GM20431 (cell line): Measurements from ENCODE around the gene HOXC12.

ENCODE experiments used
- in situ Hi-C: fragments of 300-500 bp; cut with MseI, MboI; formaldehyde crosslinking; loops from one replicate; pipeline ENCODE4 v1.15.0; 2020; ENCODE audit warnings: low sequenced_read_pairs; ENCODE audit not compliant: unreplicated experiment

HOXC12 gene

DNA sequence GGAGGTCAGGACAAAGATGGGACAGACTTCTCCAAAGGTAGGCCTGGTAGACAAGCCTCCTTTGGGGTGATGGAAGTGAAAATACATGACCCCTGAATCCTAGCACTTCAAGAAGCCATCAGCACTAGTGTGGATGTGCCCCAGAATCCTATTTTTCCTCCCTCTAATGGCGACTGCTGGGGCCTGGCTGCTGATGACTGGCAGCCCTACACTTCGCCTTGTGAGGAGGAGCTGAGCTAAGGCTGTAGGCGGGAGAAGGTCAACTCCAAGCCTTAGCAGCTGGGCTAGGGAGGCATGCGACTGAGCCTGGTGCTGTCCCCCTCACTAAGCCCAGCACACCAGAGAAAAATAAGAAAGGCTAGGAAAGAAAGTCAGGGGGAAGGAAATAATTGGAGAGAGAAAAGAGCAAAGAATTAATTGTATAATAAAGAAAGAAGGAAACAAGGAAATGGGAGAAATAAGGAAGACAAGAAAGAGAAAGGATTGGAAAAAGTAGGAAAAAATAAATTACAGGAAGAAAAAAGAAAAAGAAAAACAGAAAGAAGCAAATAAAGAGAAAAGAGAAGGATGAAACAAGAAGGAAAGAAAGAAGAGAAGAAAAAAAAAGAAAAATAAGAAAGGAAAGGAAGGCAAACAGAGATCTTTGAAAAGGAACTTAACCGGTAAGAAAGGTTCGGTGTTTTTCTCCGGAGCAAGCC, 25.6 kb downstream of the HOXC12 start:
- in situ Hi-C loops, result no loop called here

DNA sequence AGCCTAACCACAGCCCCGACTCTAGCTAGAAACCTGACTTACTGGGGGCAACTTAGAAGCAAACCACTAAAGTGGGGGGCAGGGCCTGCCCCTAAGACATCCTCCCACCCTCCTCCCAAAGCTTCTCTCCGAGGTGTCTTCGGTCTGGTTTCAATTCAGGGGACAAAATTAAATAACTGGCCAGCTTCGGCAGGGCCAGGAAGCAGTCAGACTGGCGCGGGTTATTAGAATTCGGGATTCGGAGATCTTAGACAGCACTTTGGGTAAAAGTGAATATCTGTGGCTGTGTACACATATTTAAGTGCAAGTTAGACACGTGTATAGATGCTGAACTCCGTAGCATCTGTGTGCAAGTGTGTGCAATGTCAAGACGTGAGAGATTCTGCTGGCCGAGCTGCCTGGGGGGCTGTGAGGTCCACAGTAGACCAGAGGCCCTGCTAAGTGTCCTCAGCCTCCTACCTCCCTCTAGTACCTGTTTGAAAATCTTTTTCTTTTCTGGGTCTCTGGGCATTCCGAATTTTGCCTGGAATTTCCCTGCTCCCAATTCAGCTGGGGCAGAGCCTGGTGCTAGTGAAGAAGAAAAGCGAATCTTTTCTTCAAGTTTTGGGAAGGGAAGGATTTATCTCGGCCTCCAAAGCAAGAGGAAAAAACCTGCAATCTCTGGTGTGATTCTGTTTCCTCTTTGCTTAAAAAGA, 26.2 kb downstream of the HOXC12 start:
- in situ Hi-C loops, result no loop called here

DNA sequence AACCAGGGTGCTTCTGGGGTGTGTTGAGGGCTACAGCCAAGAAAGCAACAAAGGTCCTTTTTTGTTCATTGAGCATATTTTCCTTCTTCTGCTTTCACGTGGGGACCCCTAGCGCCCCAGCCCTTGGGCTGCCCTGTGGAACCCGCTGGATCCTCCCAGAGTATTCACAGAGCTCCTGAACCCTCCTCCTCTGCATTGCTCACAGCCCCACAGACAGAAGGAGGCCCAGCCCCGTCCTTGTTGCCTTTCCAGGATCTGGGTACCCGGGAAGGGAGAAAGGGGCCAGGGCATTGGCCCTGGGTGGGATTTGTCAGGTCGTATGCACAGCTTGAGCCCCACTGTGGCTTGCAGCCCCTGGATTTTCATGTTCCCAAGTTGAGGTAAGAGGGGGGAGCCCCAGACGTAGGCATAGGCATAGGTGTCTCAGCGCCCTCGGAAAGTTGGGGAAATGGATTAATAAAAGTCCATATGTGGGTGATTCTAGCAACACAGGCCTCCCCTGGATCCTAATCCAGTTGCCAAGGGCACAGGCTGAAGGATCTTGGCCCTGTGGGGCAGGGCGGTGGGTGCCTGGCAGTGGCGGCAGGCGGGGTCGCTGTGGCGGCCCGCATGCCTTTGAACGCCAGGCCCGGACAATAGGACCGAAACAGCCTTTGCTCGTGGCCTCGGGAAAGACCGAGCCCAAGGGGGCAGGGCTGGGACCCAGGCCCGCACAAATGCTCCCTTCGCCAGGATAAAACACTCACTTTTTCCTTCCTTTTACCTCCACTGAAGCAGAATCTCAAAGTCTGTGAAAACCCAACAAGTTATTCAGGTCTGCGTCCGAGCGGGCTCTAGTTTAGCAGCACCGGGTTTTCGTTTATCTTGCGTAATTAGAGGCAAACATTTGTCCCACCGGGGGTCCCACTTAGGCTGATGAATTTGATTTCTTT, 27.2 kb downstream of the HOXC12 start:
- in situ Hi-C loops, result no loop called here

DNA sequence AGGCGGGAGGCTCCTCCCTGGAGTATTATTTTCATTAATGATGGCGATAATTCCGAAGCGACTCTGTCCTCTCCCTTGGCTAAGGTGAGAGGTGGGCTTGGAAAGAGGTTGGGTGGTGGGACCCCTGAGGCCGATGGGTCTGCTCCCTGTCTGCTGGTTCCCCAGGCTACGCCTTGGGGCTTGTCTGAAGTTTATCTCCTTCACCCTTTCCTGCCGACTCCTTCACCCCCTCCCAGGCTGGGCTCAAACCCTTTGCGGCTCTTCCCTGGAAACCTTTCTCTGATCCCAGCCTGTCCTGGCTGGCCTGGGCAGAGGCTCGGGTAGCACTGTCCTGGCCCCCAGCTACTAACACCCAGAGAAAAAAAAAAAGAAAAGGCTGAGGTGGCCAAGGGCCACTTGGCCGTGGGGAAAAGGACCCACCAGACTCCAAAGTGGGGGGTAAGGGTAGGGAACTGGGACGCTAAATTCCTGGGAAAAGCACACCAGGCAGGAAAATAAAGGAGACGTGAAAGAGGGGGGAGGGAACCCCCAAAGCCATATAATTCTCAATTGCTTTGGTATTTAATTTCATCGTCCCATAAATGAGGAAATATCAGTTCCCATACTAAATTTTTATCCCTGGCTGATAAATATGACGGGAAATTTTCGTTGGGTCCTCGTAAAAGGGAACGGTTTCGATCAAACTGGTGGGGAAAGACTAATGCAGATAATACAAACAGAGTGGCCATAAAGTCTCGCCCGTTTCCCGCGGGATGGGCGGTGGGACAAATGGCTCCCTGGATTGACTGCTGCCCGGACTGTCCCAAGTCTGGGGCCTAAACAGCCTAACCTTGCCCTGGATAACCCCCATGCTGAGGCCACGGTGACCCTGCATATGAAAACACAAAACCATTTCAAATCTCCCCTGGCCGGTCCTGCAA, 28.2 kb downstream of the HOXC12 start:
- in situ Hi-C loops, result no loop called here

DNA sequence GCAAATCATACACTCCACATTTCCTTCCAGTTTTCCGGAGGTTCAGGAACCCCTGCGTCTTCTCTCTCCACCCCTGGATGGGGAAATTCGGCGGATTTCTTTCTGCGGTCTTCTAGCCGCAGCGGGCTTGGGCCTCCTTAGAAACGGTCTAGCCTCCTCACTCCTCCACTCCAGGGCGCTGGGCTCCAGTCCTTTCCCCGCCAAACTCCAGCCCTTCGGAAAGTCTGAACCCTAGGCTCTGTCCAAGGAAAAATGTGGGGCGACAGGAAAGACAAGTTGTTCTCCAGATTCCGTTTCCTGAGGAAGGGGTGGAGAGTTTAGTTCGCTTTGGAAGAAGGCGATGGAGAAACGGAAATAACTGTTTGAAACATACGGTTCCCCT, 28.9 kb downstream of the HOXC12 start:
- in situ Hi-C loops, result no loop called here

DNA sequence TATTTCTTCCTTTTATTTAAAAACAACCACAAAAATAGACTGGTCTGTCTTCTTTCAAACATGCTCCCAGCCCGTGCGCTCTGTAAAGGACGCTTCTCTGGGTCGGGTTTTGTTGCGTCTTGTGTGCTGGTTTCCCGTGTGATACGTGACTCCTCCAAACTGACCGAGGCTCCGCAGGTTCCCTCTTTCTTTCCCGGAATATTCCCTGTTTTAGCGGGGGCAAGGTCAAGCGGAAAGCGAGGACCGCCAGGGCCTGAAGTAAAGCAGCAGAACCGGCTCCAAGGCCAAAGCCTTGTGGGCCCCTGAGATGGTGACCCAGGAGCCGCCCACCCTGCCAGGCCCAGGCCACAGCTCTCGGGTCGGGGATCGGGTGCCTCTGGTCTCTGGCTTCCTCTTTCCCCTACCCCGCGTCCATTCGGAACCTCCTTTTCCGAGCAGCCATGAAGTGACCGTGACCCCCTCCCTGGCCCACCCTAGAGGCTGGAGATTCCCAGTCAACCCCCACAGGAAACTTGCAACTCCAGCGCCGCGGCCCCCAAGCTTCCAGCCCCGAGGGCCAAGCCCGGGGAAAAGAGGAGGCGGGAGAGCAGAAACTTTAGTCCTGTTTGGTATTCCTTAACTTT, 29.4 kb downstream of the HOXC12 start:
- in situ Hi-C loops, result no loop called here

DNA sequence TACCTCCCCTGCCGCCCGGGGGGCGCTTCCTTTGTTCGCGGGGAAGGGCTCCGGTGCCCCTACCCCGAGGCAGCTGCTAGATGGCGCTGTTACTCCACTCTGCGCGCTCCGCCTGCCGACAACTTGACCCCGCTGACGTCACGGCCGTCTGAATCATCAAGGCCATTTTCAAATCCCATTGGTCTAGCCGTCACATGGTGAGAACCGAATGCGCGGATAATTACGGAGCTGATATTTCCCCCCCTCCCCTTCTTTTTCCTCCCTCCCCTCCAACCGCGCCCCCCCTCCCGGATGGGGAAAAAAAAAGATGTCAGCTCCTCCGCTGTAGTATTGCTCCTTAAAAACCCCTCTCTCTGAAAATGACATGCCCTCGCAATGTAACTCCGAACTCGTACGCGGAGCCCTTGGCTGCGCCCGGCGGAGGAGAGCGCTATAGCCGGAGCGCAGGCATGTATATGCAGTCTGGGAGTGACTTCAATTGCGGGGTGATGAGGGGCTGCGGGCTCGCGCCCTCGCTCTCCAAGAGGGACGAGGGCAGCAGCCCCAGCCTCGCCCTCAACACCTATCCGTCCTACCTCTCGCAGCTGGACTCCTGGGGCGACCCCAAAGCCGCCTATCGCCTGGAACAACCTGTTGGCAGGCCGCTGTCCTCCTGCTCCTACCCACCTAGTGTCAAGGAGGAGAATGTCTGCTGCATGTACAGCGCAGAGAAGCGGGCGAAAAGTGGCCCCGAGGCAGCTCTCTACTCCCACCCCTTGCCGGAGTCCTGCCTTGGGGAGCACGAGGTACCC, 30.4 kb downstream of the HOXC12 start, which contains the start of gene HOXC10:
Gene HOXC10, plus strand, starts transcription at position 246 of the 791 bp plus-strand sequence. Its CDS starts 114 bp downstream, at position 360.
- in situ Hi-C loops, result no loop called here

DNA sequence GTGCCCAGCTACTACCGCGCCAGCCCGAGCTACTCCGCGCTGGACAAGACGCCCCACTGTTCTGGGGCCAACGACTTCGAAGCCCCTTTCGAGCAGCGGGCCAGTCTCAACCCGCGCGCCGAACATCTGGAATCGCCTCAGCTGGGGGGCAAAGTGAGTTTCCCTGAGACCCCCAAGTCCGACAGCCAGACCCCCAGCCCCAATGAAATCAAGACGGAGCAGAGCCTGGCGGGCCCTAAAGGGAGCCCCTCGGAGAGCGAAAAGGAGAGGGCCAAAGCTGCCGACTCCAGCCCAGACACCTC, 30.9 kb downstream of the HOXC12 start:
- in situ Hi-C loops, result no loop called here

DNA sequence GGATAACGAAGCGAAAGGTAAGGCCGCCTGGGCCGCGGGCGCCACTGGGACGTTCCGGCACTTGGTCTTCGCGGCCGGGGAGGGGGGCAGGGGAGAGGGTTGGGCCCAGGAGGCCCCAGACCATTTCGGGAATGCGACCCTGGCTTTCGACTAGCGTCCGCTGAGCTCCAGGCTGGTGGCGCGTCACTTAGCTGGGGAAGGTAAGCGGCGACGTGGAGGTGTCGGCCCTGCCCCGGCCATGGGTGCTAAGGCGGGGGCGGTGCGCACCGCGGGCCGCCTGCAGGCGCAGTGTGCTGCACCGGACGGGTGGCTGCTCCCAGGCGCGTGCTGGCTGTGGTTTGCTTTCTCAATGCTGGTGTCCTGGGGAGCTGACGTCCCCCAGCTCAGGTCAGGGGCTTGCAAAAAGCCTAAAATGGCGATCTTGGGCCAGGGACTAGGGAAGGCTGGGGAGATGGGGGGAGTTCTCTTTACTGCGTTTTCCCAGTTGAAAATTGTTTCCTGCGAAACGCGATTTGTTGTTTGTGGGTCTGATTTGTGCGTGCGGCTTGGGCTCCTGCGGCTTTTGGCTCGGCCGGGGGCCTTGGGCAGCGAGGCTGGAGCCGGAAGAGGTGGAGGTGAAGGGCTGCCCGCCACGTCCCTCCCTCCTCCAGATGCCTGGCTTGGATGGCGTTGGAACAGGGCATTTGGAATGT, 31.4 kb downstream of the HOXC12 start:
- in situ Hi-C loops, result no loop called here

DNA sequence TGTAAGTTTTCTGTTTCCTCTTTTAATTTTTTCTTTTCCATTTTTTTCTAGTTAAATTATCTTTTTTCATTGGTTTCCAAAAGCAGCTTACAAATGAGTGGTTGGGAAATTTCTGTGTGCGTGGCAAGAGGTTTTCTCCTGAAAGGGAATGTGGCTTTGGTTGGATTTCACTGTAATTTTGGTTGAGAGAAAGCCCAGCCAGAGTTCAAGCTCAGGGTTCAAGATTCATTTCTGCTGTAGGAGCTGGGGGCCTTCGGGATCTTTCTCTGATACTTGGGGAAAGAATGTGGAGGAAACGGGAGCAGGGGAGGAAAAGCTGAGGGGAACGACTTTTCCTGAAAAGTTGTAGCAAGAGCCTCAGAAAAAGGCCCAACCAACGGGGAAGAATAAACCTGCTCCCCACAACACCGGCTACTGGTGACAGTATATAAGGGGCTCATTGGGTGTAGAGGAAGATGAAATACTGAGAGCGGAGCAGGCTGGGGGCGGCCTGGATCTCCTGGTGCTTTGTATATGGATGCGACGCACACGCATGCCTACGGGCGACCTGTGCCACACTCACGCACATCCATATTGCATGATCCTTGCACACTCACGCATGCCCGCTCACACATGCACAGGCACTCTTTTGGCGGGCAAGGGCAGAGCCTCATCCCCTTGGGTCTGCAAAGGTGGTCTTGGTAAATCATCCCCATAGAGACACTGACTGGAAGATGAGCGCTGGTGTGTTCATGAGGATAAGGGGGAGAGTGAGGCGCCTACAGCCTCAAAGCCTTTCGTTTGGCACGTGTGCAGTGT, 32.2 kb downstream of the HOXC12 start:
- in situ Hi-C loops, result no loop called here

DNA sequence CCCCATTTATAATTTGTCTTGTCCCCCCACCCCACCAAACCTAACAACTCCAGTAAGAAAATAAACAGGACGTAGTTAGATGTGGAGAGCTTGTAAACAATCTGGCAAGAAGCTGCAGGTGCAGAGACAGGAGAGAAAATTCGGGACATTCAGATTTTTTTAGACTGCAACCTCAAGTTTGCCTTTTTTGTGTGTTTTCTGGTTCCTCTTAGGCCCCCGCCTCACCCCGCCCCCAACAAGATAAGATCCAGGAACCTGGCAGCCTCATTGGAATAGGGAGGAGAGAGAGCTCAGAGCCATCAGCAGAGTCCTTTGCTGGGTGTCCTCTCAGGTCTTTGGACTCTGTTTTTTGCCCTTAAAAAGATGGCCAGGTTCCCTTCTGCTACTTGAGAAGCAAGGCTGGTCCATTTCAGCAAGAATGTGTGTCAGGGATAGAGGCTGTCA, 33.1 kb downstream of the HOXC12 start:
- in situ Hi-C loops, result no loop called here

DNA sequence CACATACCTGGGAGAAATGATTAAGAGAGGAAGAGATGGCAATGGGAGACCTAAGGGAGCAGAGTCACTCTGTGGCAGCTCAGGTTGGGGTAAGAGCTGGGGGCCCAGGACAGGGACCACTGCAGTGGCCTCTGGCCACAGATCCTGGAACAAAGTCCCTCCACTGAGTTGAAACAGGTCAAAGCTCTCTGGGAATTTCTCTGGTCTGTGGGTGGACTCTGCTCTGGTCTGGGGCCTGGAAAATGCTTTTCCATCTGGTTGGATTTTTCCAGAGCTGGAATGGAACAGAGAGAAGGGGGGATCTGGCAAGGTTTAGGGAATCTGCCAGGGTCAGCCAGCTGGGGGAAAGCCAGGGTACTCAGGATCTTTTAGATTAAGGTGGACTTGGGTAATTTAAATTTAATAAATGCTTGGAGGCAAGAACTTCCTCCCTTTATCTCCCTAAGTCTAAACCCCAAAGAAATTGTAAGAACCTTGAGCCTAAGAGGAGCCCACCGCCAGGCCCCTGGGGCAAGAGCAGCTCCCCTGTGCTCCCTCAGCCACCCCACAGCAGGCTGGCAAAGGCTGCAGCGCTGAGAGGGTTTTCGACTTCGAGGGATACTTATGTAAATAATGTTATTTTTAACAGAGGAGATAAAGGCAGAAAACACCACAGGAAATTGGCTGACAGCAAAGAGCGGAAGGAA, 34.0 kb downstream of the HOXC12 start:
- in situ Hi-C loops, result no loop called here

DNA sequence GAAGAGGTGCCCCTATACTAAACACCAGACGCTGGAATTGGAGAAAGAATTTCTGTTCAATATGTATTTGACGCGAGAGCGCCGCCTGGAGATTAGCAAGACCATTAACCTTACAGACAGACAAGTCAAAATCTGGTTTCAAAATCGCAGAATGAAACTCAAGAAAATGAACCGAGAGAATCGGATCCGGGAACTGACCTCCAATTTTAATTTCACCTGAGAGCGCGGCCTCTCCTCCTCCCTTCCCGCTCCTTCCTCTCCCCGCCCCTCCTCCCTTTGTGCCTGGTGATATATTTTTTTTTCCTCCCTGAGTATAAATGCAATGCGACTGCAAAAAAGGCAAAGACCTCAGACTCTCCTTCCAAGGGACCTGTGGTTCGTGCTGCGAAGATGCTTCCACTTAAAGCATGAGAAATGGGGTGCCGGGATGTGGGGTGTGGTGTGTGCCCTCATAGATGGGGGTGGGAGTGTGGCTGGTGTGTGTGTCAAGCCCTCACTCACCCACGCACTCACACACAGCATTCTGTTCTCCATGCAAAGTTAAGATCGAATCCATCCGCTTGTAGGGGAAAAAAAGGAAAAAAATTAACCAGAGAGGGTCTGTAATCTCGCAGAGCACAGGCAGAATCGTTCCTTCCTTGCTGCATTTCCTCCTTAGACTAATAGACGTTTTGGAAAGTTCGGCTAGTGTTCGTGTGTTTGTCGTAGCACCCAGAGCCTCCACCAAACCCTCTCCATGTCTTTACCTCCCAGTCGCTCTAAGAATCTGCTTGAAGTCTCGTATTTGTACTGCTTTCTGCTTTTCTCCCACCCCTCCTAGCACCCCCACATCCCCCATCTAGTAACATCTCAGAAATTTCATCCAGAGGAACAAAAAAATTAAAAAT, 34.8 kb downstream of the HOXC12 start:
- in situ Hi-C loops, result loop anchor here (10.0 kb wide), 1 partner anchor 215 kb away; no protein-coding TSS in a partner anchor

DNA sequence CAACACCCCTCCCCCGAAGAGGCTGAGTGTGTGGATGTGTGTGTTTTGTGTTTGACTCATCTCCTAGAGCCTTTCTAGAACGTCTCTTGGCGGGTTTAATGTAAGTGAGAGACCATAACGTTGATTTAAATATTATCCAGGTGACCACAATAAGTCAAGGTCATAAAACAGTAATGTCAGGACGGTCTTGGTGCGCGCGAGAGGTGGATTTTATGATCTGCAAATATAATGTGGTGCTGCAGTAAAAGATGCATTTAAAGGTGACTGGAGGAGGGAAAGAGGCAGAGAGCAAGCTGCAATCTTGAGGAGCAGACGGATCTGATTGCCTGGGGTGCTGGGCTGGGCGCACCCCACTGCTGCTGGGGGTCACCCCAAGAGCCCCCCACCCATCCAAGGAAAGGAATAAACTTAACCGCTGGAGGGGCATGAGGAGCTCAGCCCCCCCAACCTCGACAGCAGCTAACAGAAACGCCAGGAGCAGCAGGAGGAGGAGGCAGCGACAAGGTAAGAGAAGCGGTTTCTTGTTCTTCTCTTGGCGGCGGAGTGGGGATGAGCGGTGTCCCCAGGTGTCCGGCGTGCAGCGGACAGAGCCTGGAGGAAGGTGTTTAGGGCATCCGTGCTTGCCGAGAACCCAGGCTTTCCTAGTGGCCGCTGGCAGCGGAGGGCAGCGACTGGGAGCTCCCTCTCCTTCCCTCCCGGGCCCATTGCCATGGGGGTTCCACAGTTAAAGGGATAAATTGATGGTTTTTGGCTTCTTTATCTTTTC, 35.8 kb downstream of the HOXC12 start:
- in situ Hi-C loops, result loop anchor here (10.0 kb wide), 1 partner anchor 214 kb away; no protein-coding TSS in a partner anchor

DNA sequence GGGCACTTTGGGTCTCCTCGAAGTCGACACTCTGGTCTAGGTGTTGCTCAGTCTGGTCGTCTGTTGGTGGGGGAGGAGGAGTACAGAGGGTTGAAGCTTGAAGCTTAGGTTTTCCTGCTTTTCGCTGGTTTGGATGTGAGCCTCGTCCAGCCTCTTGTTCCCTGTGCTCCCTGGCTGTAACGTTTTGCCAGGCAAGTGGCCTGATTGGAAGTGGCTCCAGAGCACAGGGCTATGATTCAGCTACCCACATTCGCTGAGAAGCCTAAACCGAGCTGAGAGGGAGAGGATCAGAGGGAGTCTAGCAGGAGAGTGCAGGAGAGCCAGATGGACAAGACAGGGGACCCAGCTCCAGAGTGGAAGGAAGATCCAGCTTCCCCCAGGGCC, 36.4 kb downstream of the HOXC12 start:
- in situ Hi-C loops, result loop anchor here (10.0 kb wide), 1 partner anchor 214 kb away; no protein-coding TSS in a partner anchor
